ENCODE results near the gene FAM20B.

FAM20B gene

GRCh38 chr1:179095924-179096323 is 70.2 kb downstream of the FAM20B start:
- FAIRE-seq, result no peak

GRCh38 chr1:179099891-179100290 is 74.2 kb downstream of the FAM20B start:
- FAIRE-seq, result no peak

GRCh38 chr1:179101566-179101965 is 75.9 kb downstream of the FAM20B start:
- FAIRE-seq, result no peak

GRCh38 chr1:179103999-179104398 is 78.3 kb downstream of the FAM20B start:
- no peak for FAIRE-seq

- FAIRE-seq, result no peak
Observed at GRCh38 chr1:179104611-179105250, 79.0 kb downstream of the FAM20B start.

- no peak for FAIRE-seq
Observed at GRCh38 chr1:179105393-179105792, 79.7 kb downstream of the FAM20B start.

- FAIRE-seq, result no peak
Observed at GRCh38 chr1:179107706-179108629, 82.3 kb downstream of the FAM20B start.

- no peak for FAIRE-seq
Observed at GRCh38 chr1:179108644-179109043, 83.0 kb downstream of the FAM20B start.

- no peak for FAIRE-seq
Observed at GRCh38 chr1:179115181-179115580, 89.5 kb downstream of the FAM20B start.

GRCh38 chr1:179119513-179119912 is 93.8 kb downstream of the FAM20B start:
- no peak for FAIRE-seq

GRCh38 chr1:179120736-179121135 is 95.0 kb downstream of the FAM20B start:
- FAIRE-seq, result no peak

- FAIRE-seq, result no peak
Observed at GRCh38 chr1:179121159-179121938, 95.7 kb downstream of the FAM20B start.

GRCh38 chr1:179124873-179125272 is 99.2 kb downstream of the FAM20B start:
- FAIRE-seq, result no peak
